GM21619 (cell line): ENCODE data around the gene SIN3A.
A peak's percentile ranks its signal among the peaks of the same experiment; 100 is the strongest.
"Not testable (repeated sequence)": the region's sequence is repeated elsewhere in the genome, so short reads cannot be mapped to it uniquely, and the experiment has no call there.

Experiments
- ATAC-seq: cut with Tn5 transposase; IDR thresholded peaks from one replicate; pipeline ENCODE4 v1.9.1; 2021; ENCODE audit not compliant: unreplicated experiment

Gene SIN3A

DNA sequence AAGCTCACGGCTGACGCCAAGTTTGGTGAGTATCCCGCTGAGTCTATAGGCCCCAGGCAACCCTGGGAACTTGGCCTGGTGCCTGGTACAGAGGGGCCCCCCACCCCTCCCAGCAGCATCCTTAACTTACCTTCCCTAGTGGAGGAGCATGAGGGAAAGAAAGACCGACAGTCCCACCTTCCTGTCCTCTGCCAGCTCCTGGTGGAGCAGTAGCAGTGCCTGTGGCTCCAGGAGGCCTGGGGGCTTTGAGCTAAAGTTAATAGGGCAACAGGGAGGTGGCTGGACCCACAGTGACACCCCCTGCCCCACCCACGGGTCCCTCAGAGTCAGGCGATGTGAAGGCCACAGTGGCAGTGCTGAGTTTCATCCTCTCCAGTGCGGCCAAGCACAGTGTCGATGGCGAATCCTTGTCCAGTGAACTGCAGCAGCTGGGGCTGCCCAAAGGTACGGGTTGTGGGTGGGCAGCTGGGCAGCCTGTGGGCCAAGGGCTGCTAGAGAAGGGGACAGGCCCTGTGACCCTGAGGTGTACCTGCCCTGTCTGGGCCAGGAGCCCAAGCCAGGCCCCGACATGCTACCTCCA is 112.7 kb downstream of the SIN3A start:
- ATAC-seq, result no peak

DNA sequence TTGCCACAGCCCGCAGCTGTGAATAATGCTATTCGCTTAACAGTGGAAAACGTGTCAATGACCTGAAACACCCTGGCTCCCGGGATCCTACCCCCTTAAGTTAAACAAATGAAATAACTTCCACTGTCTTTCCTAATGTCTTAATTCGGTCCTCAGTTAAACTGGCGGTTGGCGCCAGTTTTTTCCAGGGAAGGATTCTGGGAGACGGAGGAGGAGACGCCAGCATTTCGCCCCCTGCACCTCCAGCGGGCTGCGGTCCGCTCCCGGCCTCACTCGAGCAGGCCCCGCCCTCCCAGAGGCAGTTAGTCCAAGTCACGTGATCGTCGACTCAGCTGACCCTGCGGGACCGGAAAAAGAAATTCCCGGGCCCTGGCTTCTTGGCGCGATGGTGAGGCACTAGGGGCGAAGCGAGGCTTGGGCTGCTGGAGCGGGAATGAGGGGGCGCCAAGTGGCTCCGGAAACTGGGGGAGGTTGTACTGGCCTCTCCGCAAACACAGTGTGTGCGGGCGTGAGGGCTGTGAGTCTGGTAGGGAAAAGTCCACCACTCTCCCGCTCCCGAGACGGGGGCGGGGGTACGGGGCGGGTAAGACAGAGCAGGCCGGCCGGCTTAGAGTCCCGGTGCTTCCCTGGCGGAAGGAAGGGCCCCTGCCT is 115.7 kb downstream of the SIN3A start, which contains the start of gene COMMD4:
COMMD4 (plus strand) TSS at position 359 of the 651 bp plus-strand sequence; CDS start at position 386, 27 bp downstream.
- ATAC-seq, result peak; percentile 56

DNA sequence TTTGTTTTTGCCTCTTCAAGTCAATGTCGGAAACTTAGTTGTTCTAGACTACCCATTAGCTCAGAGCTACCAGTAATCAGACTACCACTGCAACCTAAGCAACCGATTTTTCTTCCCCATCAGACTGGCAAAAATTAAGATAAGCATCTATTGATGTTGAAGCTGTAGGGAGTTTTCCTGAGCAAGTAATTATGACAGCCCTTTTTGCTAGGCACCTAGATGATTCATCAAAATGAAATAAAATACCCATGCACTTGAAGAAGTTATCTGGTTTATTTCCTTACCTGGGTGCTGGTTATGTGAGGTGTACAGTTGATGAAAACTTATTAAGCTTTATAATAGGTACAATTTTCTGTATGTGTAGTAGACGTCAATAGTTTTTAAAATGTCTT is 116.2 kb downstream of the SIN3A start:
- ATAC-seq, result no peak

DNA sequence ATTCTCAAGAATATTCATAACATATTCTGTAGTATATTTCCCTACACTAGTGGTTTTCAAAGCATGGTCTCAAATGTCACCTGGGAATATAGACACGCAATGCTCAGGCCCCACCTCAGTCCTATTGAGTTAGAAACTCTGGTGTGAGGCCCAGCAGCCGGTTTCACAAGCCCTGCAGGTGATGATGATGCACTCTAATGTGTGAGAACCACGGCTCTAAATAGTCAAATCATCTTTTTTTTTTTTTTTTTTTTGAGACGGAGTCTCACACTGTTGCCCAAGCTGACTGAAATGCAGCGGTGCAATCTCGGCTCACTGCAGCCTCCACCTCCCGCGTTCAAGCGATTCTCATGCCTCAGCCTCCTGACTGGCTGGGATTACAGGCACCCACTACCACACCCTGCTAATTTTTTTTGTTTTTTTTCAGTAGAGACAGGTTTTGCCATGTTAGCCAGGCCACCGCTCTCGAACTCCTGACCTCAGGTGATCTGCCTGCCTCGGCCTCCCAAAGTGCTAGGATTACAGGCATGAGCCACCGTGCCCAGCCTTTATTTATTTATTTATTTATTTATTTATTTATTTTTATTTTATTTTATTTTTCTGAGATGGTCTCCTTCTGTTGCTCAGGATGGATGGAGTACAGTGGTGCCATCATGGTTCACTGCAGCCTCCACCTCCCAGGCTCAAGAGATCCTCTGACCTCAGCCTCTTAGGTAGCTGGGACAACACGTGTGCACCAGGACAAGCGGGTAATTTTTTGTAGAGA is 117.7 kb downstream of the SIN3A start:
- not testable (repeated sequence) for ATAC-seq

DNA sequence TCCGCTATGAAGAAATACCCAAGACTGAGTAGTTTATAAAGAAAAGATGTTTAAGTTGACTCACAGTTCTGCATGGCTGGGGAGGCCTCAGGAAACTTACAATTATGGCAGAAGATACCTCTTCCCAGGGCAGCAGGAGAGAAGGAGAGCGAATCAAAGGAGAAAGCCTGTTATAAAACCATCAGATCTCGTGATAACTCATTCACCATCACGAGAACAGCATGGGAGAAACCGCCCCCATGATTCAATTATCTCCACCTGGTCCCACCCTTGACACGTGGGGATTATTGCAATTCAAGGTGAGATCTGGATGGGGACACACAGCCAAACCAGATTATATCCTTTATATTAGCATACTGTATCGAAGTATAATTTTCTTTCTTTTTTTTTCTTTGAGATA is 119.4 kb downstream of the SIN3A start:
- not testable (repeated sequence) for ATAC-seq

DNA sequence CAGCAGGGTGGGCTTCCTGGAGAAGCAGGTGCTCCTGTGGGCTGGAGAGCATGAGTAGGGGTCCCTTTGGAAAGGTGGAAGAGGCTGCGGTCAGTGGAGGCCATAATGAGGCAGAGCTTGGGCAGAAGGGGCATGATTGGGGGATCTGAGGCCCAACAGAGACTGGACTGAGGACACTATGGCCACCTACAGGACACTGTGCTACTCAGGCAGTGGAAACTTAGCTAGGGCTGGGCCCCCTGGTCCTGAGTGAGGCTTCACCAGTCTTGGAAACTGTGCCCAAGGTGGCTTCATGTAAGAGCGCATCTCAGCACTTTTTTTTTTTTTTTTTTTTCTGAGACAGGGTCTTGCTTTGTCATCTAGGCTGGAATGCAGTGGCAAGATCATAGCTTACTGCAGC is 121.9 kb downstream of the SIN3A start:
- ATAC-seq, result no peak

DNA sequence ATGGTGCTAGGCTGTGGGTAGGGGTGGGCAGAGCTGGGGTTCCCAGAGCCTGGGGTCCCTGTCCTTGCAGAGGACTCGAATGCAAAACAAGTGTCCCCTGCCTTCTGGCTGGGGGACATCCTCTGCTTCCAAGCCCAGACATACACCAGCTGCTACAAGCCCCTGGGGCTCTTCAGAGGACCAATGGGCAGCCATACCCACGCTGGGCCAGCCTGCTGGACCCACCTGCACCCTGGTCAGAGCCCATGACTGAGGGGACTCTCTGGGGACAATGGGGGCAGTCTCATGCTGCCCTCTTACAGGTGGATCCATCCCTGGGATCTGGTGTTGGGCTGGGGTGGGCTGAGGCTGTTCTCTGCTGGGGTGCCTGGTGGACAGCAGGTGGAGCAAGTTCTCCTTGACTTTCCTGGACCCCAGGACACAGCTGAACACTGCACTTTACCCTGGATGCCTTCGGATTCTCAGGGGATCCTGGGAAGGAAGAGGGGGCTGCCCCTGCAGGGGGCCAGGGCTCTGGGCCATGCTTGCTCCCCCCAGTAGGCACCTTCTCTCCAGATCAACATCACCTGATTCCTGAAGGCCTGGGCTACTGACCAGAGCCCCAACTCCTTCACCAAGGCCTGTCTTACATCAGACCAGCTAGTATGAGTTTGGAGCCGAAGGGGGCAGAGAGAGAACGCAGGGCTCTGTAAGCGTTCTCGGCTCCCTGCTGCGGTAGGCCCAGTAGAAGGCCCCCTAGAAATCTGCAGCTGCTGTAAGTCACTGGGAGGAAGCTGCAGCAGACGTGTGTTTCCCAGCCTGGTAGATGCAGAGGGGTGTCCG is 122.8 kb downstream of the SIN3A start:
- ATAC-seq, result no peak

DNA sequence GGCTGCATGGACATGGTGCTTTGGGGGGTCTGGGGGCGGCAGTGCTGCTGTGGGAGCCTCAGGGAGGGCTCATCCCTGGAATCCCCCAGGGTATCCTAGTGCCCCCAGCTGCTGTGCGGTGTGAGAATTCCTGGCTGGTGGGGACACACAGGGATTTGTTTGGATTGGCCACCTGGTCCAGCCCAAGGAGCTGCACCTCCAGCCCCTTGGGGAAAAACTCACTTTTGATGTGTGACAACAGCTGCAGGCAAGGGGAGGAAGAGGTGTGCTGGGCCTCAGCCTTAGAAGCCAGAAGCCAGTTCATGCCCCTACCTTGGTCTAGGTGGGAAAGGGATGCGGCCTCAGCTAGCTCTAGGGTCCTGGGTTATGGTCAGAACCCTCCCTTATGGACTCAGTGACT is 124.0 kb downstream of the SIN3A start:
- ATAC-seq, result no peak

DNA sequence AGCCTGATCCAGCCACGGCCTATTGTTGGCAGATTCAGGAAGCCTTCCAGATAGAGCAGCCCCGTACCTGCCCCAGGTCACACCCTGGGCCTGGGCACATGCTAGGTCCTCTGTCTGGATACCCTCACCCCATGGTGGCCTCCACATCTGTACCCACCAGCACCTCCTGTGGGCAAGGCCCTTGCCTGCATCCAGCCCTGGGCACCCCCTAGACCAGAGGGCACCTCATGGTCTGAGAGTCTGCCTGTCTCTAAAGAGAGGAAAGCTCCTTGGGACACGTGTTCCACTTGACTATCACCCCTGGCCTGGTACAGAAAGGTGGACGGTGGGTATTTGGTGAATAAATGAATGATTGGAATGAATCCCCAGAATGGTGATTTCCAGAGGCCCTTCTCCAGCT is 124.5 kb downstream of the SIN3A start:
- no peak for ATAC-seq

DNA sequence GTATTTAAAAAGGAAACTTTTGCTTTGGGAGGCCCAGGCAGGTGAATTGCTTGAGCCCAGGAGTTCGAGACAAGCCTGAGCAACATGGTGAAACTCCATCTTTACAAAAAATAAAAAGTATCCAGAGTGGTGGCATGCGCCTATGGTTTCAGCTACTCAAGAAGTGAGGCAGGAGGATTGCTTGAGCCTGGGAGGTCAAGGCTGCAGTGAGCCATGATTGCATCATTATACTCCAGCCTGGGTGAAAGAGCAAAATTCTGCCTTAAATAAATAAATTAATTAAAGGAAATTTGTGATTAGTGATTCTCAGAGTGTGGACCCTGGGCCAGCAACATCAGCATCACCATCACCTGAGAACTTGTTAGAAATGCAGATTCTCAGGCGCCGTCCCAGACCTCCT is 125.6 kb downstream of the SIN3A start:
- ATAC-seq, result no peak

DNA sequence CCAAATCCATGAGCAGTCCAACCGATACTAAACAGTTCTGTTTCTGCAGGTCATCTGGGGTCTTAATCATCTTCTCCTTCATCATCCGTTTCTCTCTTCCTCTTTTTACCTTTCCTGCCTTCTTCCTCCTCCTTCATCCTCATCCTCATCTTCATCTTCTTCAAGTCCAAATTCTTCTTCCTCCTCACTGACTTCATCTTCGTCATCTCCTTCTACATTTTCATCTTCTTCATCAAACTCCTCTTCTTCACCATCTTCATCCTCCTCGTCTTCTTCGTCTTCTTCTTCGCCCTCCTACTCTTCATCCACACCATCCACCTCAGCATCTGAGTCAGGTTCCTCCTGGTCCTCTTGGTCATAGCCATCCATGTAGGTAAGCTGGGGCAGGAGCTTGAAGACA is 129.8 kb downstream of the SIN3A start:
- no peak for ATAC-seq
